NCI-H2081 treated with DMSO at 0.1 percent for 48 hours (cell line): ENCODE measurements around the gene LENEP.
"Not testable (repeated sequence)": the region's sequence is repeated elsewhere in the genome, so short reads cannot be mapped to it uniquely, and the experiment has no call there.

ENCODE experiments used
- DNase-seq: peaks from one replicate; lab custom pipeline; 2025; lab: John Stamatoyannopoulos, UW

LENEP gene

GRCh38 chr1:154975409-154976059 is 17.9 kb upstream of the LENEP start:
- DNase-seq, result no peak

GRCh38 chr1:154977762-154978161 is 15.6 kb upstream of the LENEP start:
- DNase-seq, result not testable (repeated sequence)

GRCh38 chr1:154978360-154978759 is 15.0 kb upstream of the LENEP start:
- no peak for DNase-seq

- no peak for DNase-seq
Measured at GRCh38 chr1:154982341-154982740, 11.0 kb upstream of the LENEP start.

- DNase-seq, result peak; percentile 100
Measured at GRCh38 chr1:154982897-154983648, 10.3 kb upstream of the LENEP start, which contains the start of gene FLAD1. Gene FLAD1, plus strand, starts transcription at chr1:154983344. Its CDS starts 351 bp downstream, at chr1:154983695.

GRCh38 chr1:154983776-154984466 is 9.5 kb upstream of the LENEP start:
- DNase-seq, result no peak

GRCh38 chr1:154986736-154987135 is 6.7 kb upstream of the LENEP start:
- not testable (repeated sequence) for DNase-seq

GRCh38 chr1:154987326-154987725 is 6.1 kb upstream of the LENEP start:
- DNase-seq, result no peak

GRCh38 chr1:154988058-154988954 is 5.1 kb upstream of the LENEP start:
- DNase-seq, result no peak

- DNase-seq, result no peak
Measured at GRCh38 chr1:154989195-154989860, 4.1 kb upstream of the LENEP start.

GRCh38 chr1:154990276-154990675 is 3.1 kb upstream of the LENEP start:
- no peak for DNase-seq

- no peak for DNase-seq
Measured at GRCh38 chr1:154992721-154993571, 440 bp upstream of the LENEP start.

- DNase-seq, result no peak
Measured at GRCh38 chr1:154994269-154994587, 842 bp downstream of the LENEP start.

- DNase-seq, result no peak
Measured at GRCh38 chr1:154994591-154994990, 1.2 kb downstream of the LENEP start.

- DNase-seq, result not testable (repeated sequence)
Measured at GRCh38 chr1:154995301-154995983, 2.1 kb downstream of the LENEP start.

- DNase-seq, result no peak
Measured at GRCh38 chr1:154996966-154997701, 3.7 kb downstream of the LENEP start.

- DNase-seq, result no peak
Measured at GRCh38 chr1:154998201-154998780, 4.9 kb downstream of the LENEP start.

GRCh38 chr1:154998818-154999570 is 5.6 kb downstream of the LENEP start:
- DNase-seq, result peak; percentile 53
